ENCODE measurements around the gene QRSL1.
"Not testable (repeated sequence)": the region's sequence is repeated elsewhere in the genome, so short reads cannot be mapped to it uniquely, and the experiment has no call there.

Gene QRSL1

GRCh38 chr6:106674541-106675229 lies 45.3 kb downstream of the QRSL1 start:
- peaks cover 4% of the 10 kb centered on the region for H3K4me1 Mint-ChIP-seq (ENCODE audit: low read depth)
- H3K4me3 Mint-ChIP-seq: no peak overlapping the region
- no peaks in the 10 kb centered on the region for H3K9me3 Mint-ChIP-seq
- DNase-seq (ENCODE audit: low spot score): no peak
- no peak overlapping the region for H3K27ac Mint-ChIP-seq
- no peaks in the 10 kb centered on the region for H3K27me3 Mint-ChIP-seq (ENCODE audit: low read depth)
- no peaks in the 10 kb centered on the region for H3K36me3 Mint-ChIP-seq (ENCODE audit: low read depth)

GRCh38 chr6:106677282-106677681 lies 47.9 kb downstream of the QRSL1 start:
- H3K27me3 Mint-ChIP-seq (ENCODE audit: low read depth): no peaks in the 10 kb centered on the region
- H3K4me1 Mint-ChIP-seq (ENCODE audit: low read depth): peaks cover 4% of the 10 kb centered on the region
- H3K27ac Mint-ChIP-seq: no peak overlapping the region
- H3K36me3 Mint-ChIP-seq (ENCODE audit: low read depth): no peaks in the 10 kb centered on the region
- H3K4me3 Mint-ChIP-seq: no peak overlapping the region
- no peaks in the 10 kb centered on the region for H3K9me3 Mint-ChIP-seq
- DNase-seq (ENCODE audit: low spot score): no peak

GRCh38 chr6:106684011-106684410 lies 54.6 kb downstream of the QRSL1 start:
- no peaks in the 10 kb centered on the region for H3K36me3 Mint-ChIP-seq (ENCODE audit: low read depth)
- DNase-seq (ENCODE audit: low spot score): no peak
- peaks cover 6% of the 10 kb centered on the region for H3K27me3 Mint-ChIP-seq (ENCODE audit: low read depth)
- no peak overlapping the region for H3K27ac Mint-ChIP-seq
- H3K4me3 Mint-ChIP-seq: no peak overlapping the region
- H3K4me1 Mint-ChIP-seq (ENCODE audit: low read depth): peaks cover 2% of the 10 kb centered on the region
- H3K9me3 Mint-ChIP-seq: no peaks in the 10 kb centered on the region

DNA sequence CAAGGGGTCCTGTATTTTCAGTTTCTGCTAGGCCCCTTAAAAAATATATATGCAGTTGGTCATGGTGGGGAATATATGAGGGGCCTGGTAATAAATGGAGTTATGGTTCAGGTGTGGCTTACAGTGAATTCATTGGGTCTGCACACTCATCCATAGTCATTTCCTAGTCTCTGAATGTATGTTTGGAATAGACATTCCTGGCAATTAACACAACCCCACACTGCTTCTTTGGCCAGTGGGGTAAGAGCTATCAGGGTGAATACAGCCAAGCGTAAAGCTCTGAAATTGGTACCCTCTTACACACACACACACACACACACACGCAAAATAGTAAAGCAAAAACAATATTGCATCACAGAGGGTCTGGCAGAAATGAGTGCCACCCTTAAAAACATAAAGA lies 56.5 kb downstream of the QRSL1 start:
- Mint-ChIP-seq H3K27me3 (ENCODE audit: low read depth) (peaks cover 6% of the 10 kb centered on the region), H3K4me3 (no peak overlapping the region), H3K27ac (no peak overlapping the region), H3K4me1 (ENCODE audit: low read depth) (peaks cover 2% of the 10 kb centered on the region), H3K36me3 (ENCODE audit: low read depth) (no peaks in the 10 kb centered on the region), H3K9me3 (no peaks in the 10 kb centered on the region)
- DNase-seq (ENCODE audit: low spot score): no peak

DNA sequence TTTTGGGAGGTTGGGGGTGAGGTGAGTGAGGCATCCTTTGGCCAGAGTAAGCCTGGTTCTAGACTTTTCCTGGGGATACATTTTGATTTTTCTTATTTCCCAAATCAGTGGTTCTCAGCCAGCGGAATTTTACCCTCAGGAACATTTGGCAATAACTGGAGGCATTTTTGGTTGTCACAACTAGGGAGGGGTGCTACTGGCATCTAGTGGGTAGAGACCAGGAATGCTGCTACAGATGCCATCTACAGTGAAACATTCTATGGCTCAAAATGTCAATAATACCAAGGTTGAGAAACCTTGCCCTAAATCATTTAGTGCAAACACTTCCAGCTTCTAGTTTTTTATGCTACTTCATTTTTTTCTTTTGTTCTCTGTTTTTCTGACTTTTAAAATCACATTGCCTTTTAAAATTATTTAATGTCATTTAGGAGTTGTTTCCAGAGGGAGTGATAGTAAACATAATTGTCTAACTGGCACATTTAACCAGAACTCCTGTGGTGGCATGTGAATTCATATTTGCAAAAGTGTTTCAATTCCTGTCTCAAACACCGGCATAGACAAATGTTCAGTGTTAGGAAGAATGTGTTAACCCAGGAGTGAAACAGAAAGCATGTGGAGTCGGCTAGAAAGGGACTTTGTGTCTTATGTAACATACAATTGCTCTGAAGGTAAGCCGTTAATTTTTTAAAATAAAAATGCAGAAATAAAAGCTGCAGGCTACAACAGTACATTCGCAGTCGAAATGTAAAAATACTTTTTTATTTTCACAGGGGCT lies 59.0 kb downstream of the QRSL1 start:
- Mint-ChIP-seq H3K27me3 (ENCODE audit: low read depth) (peaks cover 13% of the 10 kb centered on the region), H3K9me3 (no peaks in the 10 kb centered on the region), H3K27ac (no peak overlapping the region), H3K36me3 (ENCODE audit: low read depth) (no peaks in the 10 kb centered on the region), H3K4me3 (no peak overlapping the region), H3K4me1 (ENCODE audit: low read depth) (peaks cover 2% of the 10 kb centered on the region)
- no peak for DNase-seq (ENCODE audit: low spot score)

DNA sequence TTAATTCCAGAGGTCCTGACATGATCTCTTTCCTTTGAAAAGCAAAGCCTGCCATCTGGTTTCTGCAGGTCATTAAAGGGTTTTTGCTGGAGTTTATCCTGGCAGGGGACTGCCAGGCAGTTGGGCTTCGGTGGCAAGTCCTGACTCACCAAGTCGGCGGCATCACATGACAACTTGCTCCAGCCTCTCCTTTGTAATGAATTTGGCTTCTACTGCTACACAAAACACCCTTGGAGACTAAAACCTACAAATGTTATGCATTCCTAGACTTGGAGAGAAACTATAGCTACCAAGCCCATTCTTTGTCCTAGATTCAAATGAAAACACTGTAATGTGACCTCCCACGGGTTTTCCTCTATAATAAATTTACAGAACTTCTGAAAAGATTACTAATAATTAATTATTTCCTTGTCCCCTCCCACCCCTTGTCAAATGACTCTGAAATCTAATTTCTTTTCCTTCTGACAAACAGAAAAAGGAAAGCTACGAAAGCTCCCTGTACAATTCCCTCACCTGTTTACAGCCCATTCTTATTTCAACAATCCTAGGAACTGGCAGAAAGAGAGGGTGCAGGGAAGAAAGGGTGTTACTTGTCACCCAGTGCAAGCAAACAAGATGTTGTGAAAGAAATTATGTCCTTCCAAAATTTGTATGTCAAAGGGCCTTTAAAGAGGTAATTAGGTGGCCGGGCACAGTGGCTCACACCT lies 62.9 kb downstream of the QRSL1 start:
- no peaks in the 10 kb centered on the region for H3K9me3 Mint-ChIP-seq
- H3K27ac Mint-ChIP-seq: no peak overlapping the region
- no peak overlapping the region for H3K4me3 Mint-ChIP-seq
- H3K27me3 Mint-ChIP-seq (ENCODE audit: low read depth): peaks cover 18% of the 10 kb centered on the region
- peaks cover 2% of the 10 kb centered on the region for H3K4me1 Mint-ChIP-seq (ENCODE audit: low read depth)
- no peak for DNase-seq (ENCODE audit: low spot score)
- no peaks in the 10 kb centered on the region for H3K36me3 Mint-ChIP-seq (ENCODE audit: low read depth)

GRCh38 chr6:106692819-106693208 lies 63.4 kb downstream of the QRSL1 start:
- Mint-ChIP-seq H3K9me3 (no peaks in the 10 kb centered on the region), H3K27ac (no peak overlapping the region), H3K36me3 (ENCODE audit: low read depth) (no peaks in the 10 kb centered on the region), H3K4me3 (no peak overlapping the region), H3K4me1 (ENCODE audit: low read depth) (peaks cover 2% of the 10 kb centered on the region), H3K27me3 (ENCODE audit: low read depth) (peaks cover 15% of the 10 kb centered on the region)
- DNase-seq (ENCODE audit: low spot score): no peak

DNA sequence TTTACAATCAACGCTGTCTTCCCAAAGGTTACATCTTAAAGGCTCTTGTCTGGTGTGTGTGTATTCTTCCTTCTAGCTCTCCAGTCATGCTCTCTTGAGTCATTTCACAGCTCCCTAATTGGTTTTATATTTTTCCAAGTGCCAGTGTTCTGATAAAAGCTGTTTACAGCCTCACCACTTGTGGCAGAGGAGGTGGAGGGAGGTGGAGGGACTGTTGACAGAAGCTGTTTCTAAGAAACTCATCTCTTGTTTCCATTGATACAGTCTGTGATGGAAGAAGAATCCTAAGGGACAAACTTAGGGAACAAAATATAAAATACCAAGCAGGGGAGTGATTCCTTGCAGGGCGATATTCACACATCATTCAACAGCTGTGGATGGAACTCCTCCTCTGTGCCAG lies 64.0 kb downstream of the QRSL1 start:
- Mint-ChIP-seq H3K9me3 (no peaks in the 10 kb centered on the region), H3K4me1 (ENCODE audit: low read depth) (peaks cover 1% of the 10 kb centered on the region), H3K27ac (no peak overlapping the region), H3K27me3 (ENCODE audit: low read depth) (peaks cover 17% of the 10 kb centered on the region), H3K4me3 (no peak overlapping the region), H3K36me3 (ENCODE audit: low read depth) (no peaks in the 10 kb centered on the region)
- no peak for DNase-seq (ENCODE audit: low spot score)

- Mint-ChIP-seq H3K27ac (no peak overlapping the region), H3K27me3 (ENCODE audit: low read depth) (peaks cover 15% of the 10 kb centered on the region), H3K4me1 (ENCODE audit: low read depth) (no peaks in the 10 kb centered on the region), H3K4me3 (no peak overlapping the region), H3K36me3 (ENCODE audit: low read depth) (no peaks in the 10 kb centered on the region), H3K9me3 (no peaks in the 10 kb centered on the region)
- no peak for DNase-seq (ENCODE audit: low spot score)
These were observed 65.0 kb downstream of the QRSL1 start for GRCh38 chr6:106694343-106694742.

DNA sequence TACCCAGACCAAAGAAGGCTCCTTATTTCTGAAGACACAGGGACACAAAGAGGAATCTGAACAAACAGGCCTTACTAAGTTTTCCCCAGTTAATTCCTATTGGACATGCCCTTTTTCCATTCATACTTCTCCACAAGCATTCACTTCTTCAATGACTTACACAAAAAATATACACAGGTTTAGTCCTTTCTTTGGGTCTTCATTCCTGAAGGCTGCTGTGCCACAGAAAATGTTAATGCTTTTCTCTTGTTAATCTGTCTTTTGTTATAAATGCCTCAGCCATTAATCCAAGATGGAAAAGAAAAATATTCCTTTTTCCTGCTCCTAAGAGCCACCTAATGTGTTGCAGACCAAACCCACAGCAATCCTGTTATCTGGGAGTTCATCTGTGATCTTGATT lies 71.2 kb downstream of the QRSL1 start:
- H3K4me3 Mint-ChIP-seq: no peak overlapping the region
- H3K4me1 Mint-ChIP-seq (ENCODE audit: low read depth): peaks cover 2% of the 10 kb centered on the region

DNA sequence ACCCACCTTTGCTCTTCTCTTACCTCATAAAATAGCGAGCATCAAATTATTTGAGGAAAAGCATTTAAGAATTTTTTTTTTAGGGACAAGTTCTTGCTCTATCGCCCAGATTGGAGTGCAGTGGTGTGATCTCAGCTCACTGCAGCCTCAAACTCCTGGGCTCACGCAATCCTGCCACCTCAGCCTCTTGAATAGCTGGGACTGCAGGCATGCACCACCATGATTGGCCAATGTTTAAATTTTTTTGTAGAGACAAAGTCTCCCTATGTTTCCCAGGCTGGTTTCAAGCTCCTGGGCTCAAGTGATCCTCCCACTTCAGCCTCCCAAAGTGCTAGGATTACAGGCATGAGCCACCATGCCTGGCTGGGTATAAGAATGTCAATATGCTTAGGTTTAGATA lies 71.8 kb downstream of the QRSL1 start:
- H3K4me1 Mint-ChIP-seq (ENCODE audit: low read depth); DNase-seq (ENCODE audit: low spot score); H3K36me3 Mint-ChIP-seq (ENCODE audit: low read depth); H3K4me3 Mint-ChIP-seq; H3K27ac Mint-ChIP-seq; H3K9me3 Mint-ChIP-seq: not testable (repeated sequence)
- peaks cover 21% of the 10 kb centered on the region for H3K27me3 Mint-ChIP-seq (ENCODE audit: low read depth)

More for the DNA sequence above, 71.2 kb downstream of the QRSL1 start:
- H3K36me3 Mint-ChIP-seq (ENCODE audit: low read depth): no peaks in the 10 kb centered on the region
- DNase-seq (ENCODE audit: low spot score): no peak
- peaks cover 23% of the 10 kb centered on the region for H3K27me3 Mint-ChIP-seq (ENCODE audit: low read depth)
- peaks cover 6% of the 10 kb centered on the region for H3K9me3 Mint-ChIP-seq
- H3K27ac Mint-ChIP-seq: no peak overlapping the region

DNA sequence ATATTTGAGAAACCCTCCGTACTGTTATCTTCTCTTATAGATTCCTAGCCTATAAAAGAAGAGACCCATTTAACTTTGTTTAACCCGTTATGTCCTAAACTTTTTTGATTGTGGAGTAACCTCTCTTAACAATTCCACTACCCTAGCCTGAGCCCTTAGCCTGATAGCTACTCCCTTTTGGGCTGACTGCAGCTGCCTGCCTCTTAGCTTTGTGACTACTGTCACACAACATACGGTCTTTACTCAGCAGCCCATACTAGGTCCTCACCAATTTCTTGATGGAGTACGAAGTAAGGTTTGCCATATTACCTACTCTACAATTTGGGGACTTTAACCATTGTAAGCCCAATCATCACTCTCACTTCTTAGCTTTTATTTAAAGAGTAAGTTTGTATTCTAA lies 72.7 kb downstream of the QRSL1 start:
- H3K27ac Mint-ChIP-seq: no peak overlapping the region
- DNase-seq (ENCODE audit: low spot score): no peak
- no peak overlapping the region for H3K4me3 Mint-ChIP-seq
- peaks cover 2% of the 10 kb centered on the region for H3K4me1 Mint-ChIP-seq (ENCODE audit: low read depth)
- peaks cover 9% of the 10 kb centered on the region for H3K9me3 Mint-ChIP-seq
- no peaks in the 10 kb centered on the region for H3K36me3 Mint-ChIP-seq (ENCODE audit: low read depth)
- H3K27me3 Mint-ChIP-seq (ENCODE audit: low read depth): peaks cover 25% of the 10 kb centered on the region

DNA sequence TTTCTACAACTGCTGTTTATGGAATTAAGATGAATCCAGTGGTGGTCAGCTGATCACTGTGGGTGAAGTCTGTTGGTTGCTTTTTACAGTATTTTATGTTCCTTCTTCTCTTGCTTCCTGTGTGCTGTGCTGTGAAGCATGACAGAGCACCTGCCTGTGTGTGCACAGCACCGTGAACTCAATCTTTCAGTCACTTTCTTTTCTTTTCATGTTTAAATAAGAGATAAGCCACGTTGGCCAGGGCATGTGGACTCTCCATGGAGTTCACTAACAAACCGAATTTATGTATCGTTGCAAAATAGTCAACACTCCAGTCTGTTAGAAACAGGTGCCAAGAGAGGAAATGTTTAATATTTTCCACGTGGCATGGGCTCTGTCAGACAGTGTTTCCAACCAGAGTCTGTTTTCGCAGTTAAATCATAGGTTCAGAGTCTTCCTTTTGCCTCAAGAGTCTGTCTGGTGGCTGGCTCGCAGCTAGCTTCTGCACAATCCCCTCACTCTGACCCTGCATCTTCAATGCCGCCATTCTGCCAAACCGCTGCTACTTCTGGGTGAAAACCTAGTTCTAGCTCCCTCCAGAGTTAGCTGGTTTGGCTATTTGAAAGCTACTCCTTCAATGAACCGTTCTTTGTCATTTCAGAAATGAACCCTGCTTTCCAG lies 73.2 kb downstream of the QRSL1 start:
- Mint-ChIP-seq H3K4me3 (no peak overlapping the region), H3K27me3 (ENCODE audit: low read depth) (peaks cover 29% of the 10 kb centered on the region)

DNA sequence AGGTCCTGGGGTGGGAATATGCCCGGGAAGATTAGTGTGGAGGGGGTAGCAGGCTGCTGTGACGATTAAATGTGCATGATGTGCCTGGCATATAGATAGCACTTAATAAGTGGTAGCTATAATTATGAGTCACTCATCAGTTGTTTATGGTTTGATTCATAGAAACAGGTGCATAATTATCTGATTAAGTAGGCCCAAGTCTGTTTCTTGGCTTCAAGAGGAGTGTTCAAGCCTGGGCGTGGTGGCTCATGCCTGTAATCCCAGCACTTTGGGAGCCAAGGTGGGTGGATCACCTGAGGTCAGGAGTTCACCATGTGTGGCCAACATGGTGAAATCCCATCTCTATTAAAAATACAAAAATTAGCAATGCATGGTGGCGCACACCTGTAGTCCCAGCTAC lies 74.9 kb downstream of the QRSL1 start:
- Mint-ChIP-seq H3K9me3 (peaks cover 9% of the 10 kb centered on the region), H3K27me3 (ENCODE audit: low read depth) (peaks cover 31% of the 10 kb centered on the region), H3K27ac (no peak overlapping the region), H3K4me1 (ENCODE audit: low read depth) (peaks cover 2% of the 10 kb centered on the region), H3K36me3 (ENCODE audit: low read depth) (no peaks in the 10 kb centered on the region), H3K4me3 (no peak overlapping the region)
- DNase-seq (ENCODE audit: low spot score): no peak

More for the DNA sequence above, 73.2 kb downstream of the QRSL1 start:
- no peak overlapping the region for H3K27ac Mint-ChIP-seq
- peaks cover 9% of the 10 kb centered on the region for H3K9me3 Mint-ChIP-seq
- peaks cover 2% of the 10 kb centered on the region for H3K4me1 Mint-ChIP-seq (ENCODE audit: low read depth)
- no peak for DNase-seq (ENCODE audit: low spot score)
- no peaks in the 10 kb centered on the region for H3K36me3 Mint-ChIP-seq (ENCODE audit: low read depth)
